ENCODE measurements around the gene PTPN1. TPM values are rescaled to one million over a fixed set of nuclear protein-coding genes. Genes with fewer than 3 reads are reported as not detected.
"Not testable (repeated sequence)": the region's sequence is repeated elsewhere in the genome, so short reads cannot be mapped to it uniquely, and the experiment has no call there.

The PTPN1 gene
- polyA plus RNA-seq (ENCODE audit: insufficient read length in 3 of 3): 10 to 100 TPM; 30.0 to 31.1 (median 30.9) TPM

GRCh38 chr20:50509923-50510705 is at the start of gene PTPN1:
Gene PTPN1, plus strand, starts transcription at chr20:50510383. Its CDS starts 145 bp downstream, at chr20:50510528.
- peak; percentile 97 to 99 (median 98) for DNase-seq (ENCODE audit: low read depth in 3 of 3, low spot score in 2 of 3)

GRCh38 chr20:50460608-50461267 is 49.4 kb upstream of the PTPN1 start:
- peak in 1 of 3 donors; percentile 62 for DNase-seq (ENCODE audit: low read depth in 3 of 3, low spot score in 2 of 3)

GRCh38 chr20:50462093-50462690 is 48.0 kb upstream of the PTPN1 start:
- DNase-seq (ENCODE audit: low read depth in 3 of 3, low spot score in 2 of 3): no peak

- no peak for DNase-seq (ENCODE audit: low read depth in 3 of 3, low spot score in 2 of 3)
Measured at GRCh38 chr20:50464026-50464724, 46.0 kb upstream of the PTPN1 start.

GRCh38 chr20:50464725-50465650 is 45.2 kb upstream of the PTPN1 start:
- DNase-seq (ENCODE audit: low read depth in 3 of 3, low spot score in 2 of 3): no peak

GRCh38 chr20:50467174-50467573 is 43.0 kb upstream of the PTPN1 start:
- no peak for DNase-seq (ENCODE audit: low read depth in 3 of 3, low spot score in 2 of 3)

GRCh38 chr20:50467718-50468356 is 42.3 kb upstream of the PTPN1 start:
- DNase-seq (ENCODE audit: low read depth in 3 of 3, low spot score in 2 of 3): no peak

GRCh38 chr20:50468378-50468798 is 41.8 kb upstream of the PTPN1 start:
- no peak for DNase-seq (ENCODE audit: low read depth in 3 of 3, low spot score in 2 of 3)

GRCh38 chr20:50469176-50469723 is 40.9 kb upstream of the PTPN1 start:
- no peak for DNase-seq (ENCODE audit: low read depth in 3 of 3, low spot score in 2 of 3)

- DNase-seq (ENCODE audit: low read depth in 3 of 3, low spot score in 2 of 3): no peak
Measured at GRCh38 chr20:50469796-50470195, 40.4 kb upstream of the PTPN1 start.

GRCh38 chr20:50470264-50470858 is 39.8 kb upstream of the PTPN1 start:
- no peak for DNase-seq (ENCODE audit: low read depth in 3 of 3, low spot score in 2 of 3)

- no peak for DNase-seq (ENCODE audit: low read depth in 3 of 3, low spot score in 2 of 3)
Measured at GRCh38 chr20:50471231-50471630, 39.0 kb upstream of the PTPN1 start.

GRCh38 chr20:50472693-50473664 is 37.2 kb upstream of the PTPN1 start:
- DNase-seq (ENCODE audit: low read depth in 3 of 3, low spot score in 2 of 3): no peak

- not testable (repeated sequence) for DNase-seq (ENCODE audit: low read depth in 3 of 3, low spot score in 2 of 3)
Measured at GRCh38 chr20:50474356-50474755, 35.8 kb upstream of the PTPN1 start.

- DNase-seq (ENCODE audit: low read depth in 3 of 3, low spot score in 2 of 3): no peak
Measured at GRCh38 chr20:50475681-50476292, 34.4 kb upstream of the PTPN1 start.

- DNase-seq (ENCODE audit: low read depth in 3 of 3, low spot score in 2 of 3): no peak
Measured at GRCh38 chr20:50477239-50477872, 32.8 kb upstream of the PTPN1 start.
